NCI-H69 (cell line): Measurements from ENCODE around the gene SPRR1A.
A peak's percentile ranks its signal among the peaks of the same experiment; 100 is the strongest.

Experiments used
- DNase-seq: peaks from one replicate; lab custom pipeline; 2025; lab: John Stamatoyannopoulos, UW

Gene SPRR1A

GRCh38 chr1:152983743-152984142 lies at the start of gene SPRR1A:
Gene SPRR1A, plus strand, starts transcription at chr1:152984081. Its CDS starts 1,150 bp downstream, at chr1:152985231.
- DNase-seq: no peak

GRCh38 chr1:152940614-152941013 lies 43.3 kb upstream of the SPRR1A start:
- DNase-seq: no peak

DNA sequence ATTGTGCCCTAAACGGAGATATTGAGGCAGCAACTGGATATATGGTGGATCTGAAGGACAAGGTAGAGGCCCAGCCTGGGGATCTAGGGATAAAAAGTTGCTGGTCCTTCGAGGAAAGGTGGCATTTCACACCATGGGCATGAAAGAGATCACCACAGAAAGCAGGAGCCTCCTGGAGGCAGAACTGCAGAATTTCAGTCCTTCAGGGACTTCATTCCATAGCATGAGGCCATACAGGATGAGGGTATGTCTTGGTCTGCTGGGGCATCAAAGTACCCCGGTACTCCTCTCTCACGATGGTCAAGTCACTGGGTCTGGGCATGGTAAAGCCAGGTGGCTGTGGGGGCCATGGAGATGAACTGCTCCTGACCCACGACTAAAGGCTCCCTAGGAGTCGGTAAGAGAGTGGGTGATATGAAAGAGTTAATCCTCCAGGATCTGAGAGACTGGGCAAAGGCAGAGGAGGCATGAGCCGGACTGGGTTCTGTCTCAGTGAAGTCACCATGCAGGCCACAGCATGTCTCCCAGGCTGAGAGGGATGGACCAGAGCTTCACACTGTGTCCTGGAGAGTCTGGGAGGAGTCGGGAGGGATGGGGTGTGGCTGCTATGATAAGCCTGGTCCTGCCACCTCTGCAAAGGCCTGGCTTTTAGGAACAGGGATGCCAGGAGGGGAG lies 42.7 kb upstream of the SPRR1A start:
- DNase-seq: no peak

GRCh38 chr1:152942161-152942560 lies 41.7 kb upstream of the SPRR1A start:
- no peak for DNase-seq

GRCh38 chr1:152946248-152946647 lies 37.6 kb upstream of the SPRR1A start:
- DNase-seq: no peak

- no peak for DNase-seq
Measured at GRCh38 chr1:152946651-152947256, 37.1 kb upstream of the SPRR1A start, which contains the start of gene SPRR5. Gene SPRR5, plus strand, starts transcription at chr1:152947206. Its CDS starts 1,349 bp downstream, at chr1:152948555.

DNA sequence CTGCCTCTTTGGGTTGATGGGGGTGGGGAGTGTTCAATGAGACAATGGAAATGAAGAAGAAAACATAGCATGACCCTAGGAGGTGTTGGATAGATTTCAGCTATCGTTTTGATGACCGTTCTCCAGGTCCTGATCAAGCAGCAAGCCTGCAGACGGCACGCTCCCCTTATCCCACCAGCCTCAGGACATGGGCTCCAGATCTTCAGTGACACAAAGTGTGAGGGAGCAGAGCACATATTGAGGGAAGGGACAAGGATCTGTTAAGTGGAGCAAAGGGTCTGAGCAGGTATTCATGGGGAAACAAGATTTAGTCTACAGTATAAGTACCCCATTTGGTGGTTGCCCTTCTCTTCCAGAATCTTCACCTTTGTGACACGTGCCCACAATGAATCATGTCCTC lies 32.2 kb upstream of the SPRR1A start:
- DNase-seq: no peak

DNA sequence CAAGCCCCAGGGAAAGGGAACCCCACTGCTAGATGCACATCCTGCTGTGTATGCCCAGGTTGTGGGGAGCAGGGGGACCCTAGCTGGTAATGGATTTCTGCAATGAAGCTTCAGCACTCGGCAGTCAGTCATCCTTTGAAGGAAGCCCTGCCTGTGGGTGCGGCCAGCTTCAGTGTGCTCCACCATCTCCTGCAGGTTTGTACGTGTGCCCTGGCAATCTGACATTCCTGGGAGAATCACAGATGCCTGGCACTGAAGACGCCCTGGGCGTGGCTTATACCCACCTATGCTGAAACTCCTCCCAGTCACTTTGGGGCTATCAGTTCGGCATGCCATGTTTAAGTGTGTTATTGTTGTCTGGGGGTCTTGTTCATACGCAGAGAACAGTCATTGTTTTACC lies 30.1 kb upstream of the SPRR1A start:
- DNase-seq: no peak

DNA sequence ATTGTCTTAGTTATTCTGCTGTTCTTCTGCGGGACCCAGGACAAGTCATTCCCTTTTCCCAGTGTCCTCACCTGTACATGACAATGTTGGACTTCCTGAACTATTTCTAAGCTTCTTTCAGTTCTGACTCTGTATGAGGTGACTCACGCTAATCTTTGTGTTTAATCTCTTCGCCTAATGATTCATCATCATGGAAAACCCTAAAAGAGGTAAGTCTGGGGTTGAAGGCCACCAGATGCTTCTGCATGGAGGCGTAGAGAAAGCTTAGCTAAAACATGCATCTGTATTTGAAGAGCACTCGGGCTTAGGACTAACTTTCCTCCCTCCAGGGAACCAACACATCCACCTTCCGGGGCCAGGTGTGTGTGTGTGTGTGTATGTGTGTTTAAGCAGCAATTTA lies 29.4 kb upstream of the SPRR1A start:
- no peak for DNase-seq

- DNase-seq: no peak
Measured at GRCh38 chr1:152957561-152957960, 26.3 kb upstream of the SPRR1A start.

DNA sequence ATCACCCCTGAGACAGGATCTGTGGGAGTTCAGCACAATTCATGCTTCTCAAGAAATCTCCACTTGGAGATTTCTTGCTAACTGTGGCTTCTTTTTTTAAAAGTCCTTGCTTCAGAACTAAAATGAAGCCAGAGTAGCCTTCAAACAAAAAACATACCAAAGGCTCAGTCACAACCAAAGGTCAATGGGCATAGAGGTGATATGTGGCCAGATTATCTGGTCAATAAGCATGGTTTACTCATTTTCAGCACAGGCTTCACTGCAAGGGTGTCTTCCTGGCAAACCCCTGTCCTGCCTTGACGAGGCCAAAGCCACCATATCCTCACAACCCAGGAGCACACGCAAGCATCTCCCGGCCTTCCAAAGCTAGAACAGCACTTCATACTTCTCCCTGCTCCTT lies 24.6 kb upstream of the SPRR1A start:
- no peak for DNase-seq

DNA sequence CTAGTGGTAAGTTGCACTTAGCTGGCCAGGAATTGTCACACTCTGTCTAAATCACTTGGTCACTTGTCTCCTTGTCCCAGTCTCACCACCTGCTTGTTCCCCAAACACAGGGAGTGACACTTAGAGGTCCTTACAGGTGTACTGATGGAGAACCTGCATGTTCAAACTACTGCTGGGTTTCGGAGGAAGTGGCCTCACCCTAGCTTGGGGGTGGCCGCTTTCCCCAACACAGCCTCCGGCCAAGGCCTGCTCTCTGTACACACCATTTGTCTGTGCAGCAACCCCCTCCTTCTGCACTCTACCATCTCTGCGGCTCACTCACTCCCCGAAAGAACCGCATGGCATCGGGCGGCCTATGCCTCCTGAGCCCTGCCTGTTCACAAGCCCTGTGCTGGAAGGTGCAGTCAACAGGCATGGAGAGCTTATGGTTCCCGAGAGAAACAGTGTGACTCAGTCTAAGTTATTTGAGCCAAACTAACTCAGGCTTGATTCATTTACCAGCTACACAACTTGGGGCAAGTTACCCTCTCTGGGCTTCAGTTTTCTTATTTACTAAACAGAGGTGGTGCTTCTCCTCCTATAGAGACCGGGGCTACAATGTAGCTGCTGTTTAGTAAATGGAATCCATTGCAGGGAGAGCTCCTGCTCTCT lies 24.0 kb upstream of the SPRR1A start:
- DNase-seq: no peak

DNA sequence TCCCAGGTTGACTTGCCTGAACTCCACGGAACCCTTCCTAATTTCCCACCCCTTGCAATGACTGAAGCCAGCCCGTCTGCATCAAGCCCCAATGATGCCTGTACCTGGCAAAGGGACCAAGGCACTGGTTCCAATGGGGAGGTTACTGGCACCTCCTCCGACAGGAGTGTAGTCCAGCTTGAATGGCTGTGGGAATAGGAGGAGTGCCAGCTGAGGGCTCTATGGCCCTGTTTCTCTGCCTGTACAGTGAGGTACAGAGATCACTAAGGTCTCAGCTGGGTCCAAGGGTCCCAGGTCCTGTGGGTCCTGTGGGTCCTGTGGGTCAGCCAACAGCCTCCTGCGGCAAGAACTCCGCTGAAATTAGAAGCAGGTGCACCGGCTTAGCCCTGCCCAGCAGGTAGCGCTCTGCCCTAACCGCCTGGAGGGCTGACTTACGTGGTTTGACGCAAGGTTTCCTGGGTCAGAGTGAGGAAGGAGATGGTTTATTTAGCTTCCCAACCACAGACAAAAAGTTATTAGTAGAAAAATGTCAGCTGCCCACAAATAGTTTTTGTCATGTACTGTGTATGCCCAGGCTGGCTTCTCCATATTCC lies 23.3 kb upstream of the SPRR1A start:
- DNase-seq: peak; percentile 37

DNA sequence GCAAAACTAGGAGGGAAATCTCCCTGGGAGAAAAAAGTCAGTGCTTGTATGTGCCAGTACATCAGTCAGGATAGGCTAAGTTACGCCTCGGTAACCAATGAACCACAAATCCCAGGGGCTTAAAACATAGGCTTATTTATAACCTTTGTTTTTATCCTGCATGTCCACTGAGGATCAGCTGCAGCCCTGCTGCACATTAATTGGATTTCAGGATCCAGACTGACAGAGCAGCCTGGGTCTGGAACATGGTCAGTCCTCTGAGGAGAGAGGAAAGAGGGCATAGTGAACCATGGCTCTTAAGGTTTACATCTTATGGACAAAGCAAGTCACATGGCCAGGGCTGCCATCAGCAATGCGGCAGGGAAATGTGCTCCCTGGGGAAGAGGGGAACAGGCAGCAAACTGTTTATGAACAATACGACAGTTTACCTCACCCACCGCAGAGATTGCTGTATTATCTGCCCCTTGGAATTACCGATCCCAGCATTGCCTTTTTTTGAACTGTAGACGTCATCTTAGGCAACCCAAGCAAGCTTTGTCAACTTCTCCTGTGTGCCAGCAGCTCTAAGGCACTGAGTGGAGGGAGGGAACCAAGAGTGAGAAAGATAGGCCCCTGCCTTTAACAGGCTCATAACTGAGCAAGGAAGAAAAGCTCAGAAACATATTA lies 22.5 kb upstream of the SPRR1A start:
- no peak for DNase-seq

DNA sequence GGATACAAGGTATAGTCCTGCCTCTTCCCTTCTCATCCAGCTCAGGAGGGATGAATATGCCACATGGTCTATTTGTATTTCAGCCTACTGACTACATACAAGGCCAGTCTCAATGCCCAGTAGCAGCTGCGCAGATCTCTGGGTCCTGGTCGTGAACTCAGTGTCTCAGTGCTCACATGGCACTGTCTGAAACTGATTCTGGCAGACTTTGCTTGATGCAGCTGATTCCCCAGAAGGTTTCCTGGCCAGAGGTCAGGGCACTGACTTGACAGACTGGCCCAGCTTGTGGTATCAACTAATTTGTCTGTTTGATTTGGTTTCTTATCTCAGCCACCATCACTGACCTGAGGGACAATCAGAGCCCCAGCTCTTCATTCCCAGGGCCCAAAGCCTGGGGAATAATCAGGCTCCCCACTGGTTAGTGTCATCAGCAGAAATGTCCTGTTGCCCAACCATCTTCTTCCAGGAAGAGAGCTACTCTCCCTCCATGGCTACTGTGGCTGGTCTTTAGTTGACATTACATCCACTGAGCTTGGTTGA lies 20.9 kb upstream of the SPRR1A start:
- DNase-seq: no peak

DNA sequence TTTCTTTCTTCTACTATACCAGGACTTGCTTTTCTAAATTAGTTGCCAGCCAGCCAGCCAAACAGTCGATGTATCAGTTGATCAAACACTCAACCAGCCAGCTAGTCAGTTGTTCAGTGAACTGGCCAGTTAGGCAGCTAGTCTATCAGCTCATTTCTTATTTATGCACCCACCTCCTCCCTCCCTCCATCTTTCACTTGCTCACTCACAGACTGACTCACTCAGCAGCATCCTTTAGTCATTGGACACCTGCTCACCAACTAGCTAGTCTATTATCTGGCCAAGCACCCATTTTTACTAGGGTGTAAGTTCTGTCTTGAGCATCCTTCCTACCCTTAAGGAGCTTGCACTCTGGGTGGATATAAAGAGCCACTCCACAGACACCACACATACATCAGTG lies 19.3 kb upstream of the SPRR1A start:
- DNase-seq: no peak

- DNase-seq: no peak
Measured at GRCh38 chr1:152965853-152966252, 18.0 kb upstream of the SPRR1A start.

GRCh38 chr1:152967201-152967600 lies 16.7 kb upstream of the SPRR1A start:
- DNase-seq: no peak

- no peak for DNase-seq
Measured at GRCh38 chr1:152968248-152968647, 15.6 kb upstream of the SPRR1A start.

GRCh38 chr1:152969036-152969435 lies 14.8 kb upstream of the SPRR1A start:
- no peak for DNase-seq

- no peak for DNase-seq
Measured at GRCh38 chr1:152970495-152970894, 13.4 kb upstream of the SPRR1A start, which contains the start of gene SPRR4. Gene SPRR4, plus strand, starts transcription at chr1:152970648. Its CDS starts 1,243 bp downstream, at chr1:152971891.
